Pancreas (tissue), 10 donors: ENCODE results near the gene COX4I1. TPM values are rescaled to one million over a fixed set of nuclear protein-coding genes. Genes with fewer than 3 reads are reported as not detected.
A peak's percentile ranks its signal among the peaks of the same experiment; 100 is the strongest.

ENCODE experiments used
- ATAC-seq, 4 donors: fragments of 200-7000 bp; cut with Tn5 transposase; one replicate each; pipeline versions ENCODE4 v1.8.0 to v1.9.1; 2020; ENCODE audit warnings: mild to moderate bottlenecking in 4 of 4, moderate library complexity in 4 of 4
- DNase-seq, 6 donors: peaks; one replicate each; pipeline ENCODE4 v3.0.0-alpha.2; 2020
- FAIRE-seq: peaks from 2 replicates; lab custom pipeline; 2012; peaks lifted over from hg19 to GRCh38; lab: Jason Lieb, UNC
- H3K27ac ChIP-seq, 4 donors: fragments of 200-600 bp; sonication (generic); 1 replicate in 3 of 4; 2 replicates in 1 of 4; pipeline versions ENCODE4 v1.5.0 to v1.8.0; 2020
- H3K27me3 ChIP-seq, 4 donors: fragments of 200-600 bp; one replicate each; pipeline ENCODE4 v1.8.0; 2021
- H3K36me3 ChIP-seq, 3 donors: fragments of 200-600 bp; sonication (generic) in 1 of 3; one replicate each; pipeline versions ENCODE4 v1.5.0 to v1.8.0; 2020 to 2021
- H3K4me1 ChIP-seq, 3 donors: fragments of 200-600 bp; one replicate each; pipeline ENCODE4 v1.8.0; 2021
- H3K4me3 ChIP-seq, 4 donors: fragments of 200-600 bp; sonication (generic) in 2 of 4; one replicate each; pipeline versions ENCODE4 v1.5.0 to v1.8.0; 2020 to 2021
- H3K9me3 ChIP-seq, 4 donors: fragments of 200-600 bp; one replicate each; pipeline ENCODE4 v1.8.0; 2021
- WGBS, 2 donors: extraction: QIAGEN DNeasy Blood & Tissue Kit; methylation state at CpG; one replicate each; pipeline ENCODE4 v1.1.7; 2013; 5-methylcytosine and 5-hydroxymethylcytosine counted together
- intact Hi-C, 3 donors: fragments of 100-400 bp; cut with DNase I; formaldehyde crosslinking; loops; one replicate each; pipeline versions ENCODE4 v1.11.1 to v1.14.2; 2022
- polyA plus RNA-seq, 2 donors: library from polyadenylated mRNA; stranded (reverse); fragments of 200-250 nt; gene quantifications; one replicate each; pipeline ENCODE4 v1.2.3, GENCODE V29; 2013
- total RNA-seq, 6 donors: library from RNA; stranded (reverse); fragmentation: NEBNext Ultra II Directional in 4 of 6; extraction: Animal tissue kit (Norgen Biotek cat#: 25700) in 4 of 6; gene quantifications; one replicate each; pipeline versions ENCODE4 v1.2.1 to v1.2.4, GENCODE V29; 2021 to 2023
- TF ChIP-seq, protein P1 (sequence below), 4 donors: fragments of 200-600 bp; sonication (generic) in 3 of 4; IDR thresholded peaks; one replicate each; pipeline versions ENCODE4 v1.5.0 to v1.8.0; 2021; ENCODE audit warnings: antibody characterized with exemption in 4 of 4
- donor health status: healthy with polysubstance abuse.
- donor health status: DM: no; HTN: no; CAD: no; lungs with moderate emphysema.
- donor health status: DM: no; HTN: no; CAD: no.
- donor health status: control.
- donor health status: control.
- donor health status: Bipolar disorder and iron deficiency.
- donor health status: DM: yes; HTN: yes; CAD: no.
- donor health status: DM: no; HTN: no; CAD: no.
- donor health status: DM: no; HTN: no; CAD: no.
- donor health status: DM: yes; HTN: yes; CAD: no.

The COX4I1 gene
- total and polyA plus RNA-seq, 8 donors: 198 to 510 (median 260) TPM

DNA sequence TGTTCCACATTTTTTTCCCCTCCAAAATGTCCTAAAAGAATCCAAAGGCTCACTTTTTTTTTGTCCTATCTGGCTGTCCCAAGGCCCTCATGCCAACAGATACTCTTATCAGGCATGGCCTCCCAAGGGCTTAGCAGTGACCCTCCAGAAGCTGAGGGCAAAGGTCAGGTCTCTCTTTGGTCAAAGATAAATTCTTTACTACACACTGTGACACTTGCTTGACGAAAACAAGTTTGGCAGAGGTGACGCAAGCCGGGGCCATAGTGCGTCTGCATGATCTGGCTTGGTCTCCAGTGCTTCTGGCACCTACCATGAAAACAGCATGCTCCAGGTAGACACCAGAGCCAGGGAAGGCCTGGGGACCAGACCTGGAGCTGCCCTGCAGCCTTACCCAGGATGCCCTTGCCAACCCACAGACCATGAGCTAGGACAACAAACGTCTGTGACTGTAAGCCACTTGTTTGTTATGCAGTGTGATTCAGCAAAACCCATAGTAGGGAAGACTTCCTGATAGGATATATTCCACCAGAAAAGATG, 50.9 kb downstream of the COX4I1 start:
- 41 to 48% methylated on average over 5 of the region's 5 CpGs for WGBS, 2 donors
- intact Hi-C loops: no loop called here
- peaks cover 0 to 13% (median 0%) of the 10 kb centered on the region in 4 donors for H3K27me3 ChIP-seq
- H3K4me3 ChIP-seq: no peak overlapping the region
- FAIRE-seq (no peak), DNase-seq (no peak), ATAC-seq (no peak)
- H3K27ac ChIP-seq: no peak overlapping the region
- no peaks in the 10 kb centered on the region for H3K9me3 ChIP-seq
- no peaks in the 10 kb centered on the region for H3K4me1 ChIP-seq
- TF ChIP-seq, protein P1, sequence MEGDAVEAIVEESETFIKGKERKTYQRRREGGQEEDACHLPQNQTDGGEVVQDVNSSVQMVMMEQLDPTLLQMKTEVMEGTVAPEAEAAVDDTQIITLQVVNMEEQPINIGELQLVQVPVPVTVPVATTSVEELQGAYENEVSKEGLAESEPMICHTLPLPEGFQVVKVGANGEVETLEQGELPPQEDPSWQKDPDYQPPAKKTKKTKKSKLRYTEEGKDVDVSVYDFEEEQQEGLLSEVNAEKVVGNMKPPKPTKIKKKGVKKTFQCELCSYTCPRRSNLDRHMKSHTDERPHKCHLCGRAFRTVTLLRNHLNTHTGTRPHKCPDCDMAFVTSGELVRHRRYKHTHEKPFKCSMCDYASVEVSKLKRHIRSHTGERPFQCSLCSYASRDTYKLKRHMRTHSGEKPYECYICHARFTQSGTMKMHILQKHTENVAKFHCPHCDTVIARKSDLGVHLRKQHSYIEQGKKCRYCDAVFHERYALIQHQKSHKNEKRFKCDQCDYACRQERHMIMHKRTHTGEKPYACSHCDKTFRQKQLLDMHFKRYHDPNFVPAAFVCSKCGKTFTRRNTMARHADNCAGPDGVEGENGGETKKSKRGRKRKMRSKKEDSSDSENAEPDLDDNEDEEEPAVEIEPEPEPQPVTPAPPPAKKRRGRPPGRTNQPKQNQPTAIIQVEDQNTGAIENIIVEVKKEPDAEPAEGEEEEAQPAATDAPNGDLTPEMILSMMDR (IDR thresholded peaks at IDR 0.05): no peak
- no peaks in the 10 kb centered on the region for H3K36me3 ChIP-seq

DNA sequence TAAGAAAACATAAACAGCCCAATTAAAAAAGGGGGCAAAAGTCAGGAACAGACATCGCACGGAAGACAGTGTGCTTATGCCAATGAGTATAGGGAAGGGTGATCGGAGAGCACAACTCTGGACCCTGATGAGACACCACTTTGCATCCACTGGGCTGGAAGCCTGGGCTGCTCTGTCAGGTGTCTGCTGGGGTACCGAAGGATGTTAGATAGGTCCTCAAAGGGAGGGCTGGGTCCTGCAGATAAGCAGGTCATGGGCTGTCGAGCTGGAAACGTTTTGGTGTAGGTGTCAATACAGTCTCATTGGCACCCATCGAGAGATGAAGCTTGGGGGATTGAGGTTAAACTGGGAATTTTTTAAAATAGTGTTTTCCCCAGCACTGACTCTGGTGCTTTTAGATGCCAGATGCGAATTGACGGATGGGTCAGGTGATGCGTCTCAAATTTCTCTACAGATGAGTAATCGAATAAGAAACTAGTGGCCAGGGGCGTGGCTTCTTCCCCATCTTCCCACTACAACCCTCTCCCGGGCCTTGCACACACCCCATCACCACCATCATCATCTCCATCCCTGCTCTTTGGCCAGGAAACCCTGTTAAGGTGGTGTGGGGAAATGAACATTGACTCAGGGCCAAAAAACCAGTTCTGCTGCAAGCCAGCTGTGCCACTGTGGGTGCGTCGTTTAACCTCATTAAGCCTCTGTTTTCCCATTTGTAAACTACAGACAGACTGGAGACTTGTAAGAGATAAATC, 51.7 kb downstream of the COX4I1 start:
- TF ChIP-seq, protein P1 (IDR thresholded peaks at IDR 0.05): no peak
- ATAC-seq: no peak
- FAIRE-seq: no peak
- no peaks in the 10 kb centered on the region for H3K4me1 ChIP-seq
- intact Hi-C loops: no loop called here
- H3K27me3 ChIP-seq: peaks cover 0 to 10% (median 0%) of the 10 kb centered on the region in 4 donors
- H3K4me3 ChIP-seq: no peak overlapping the region
- 63 to 70% methylated on average over 15 of the region's 15 CpGs for WGBS, 2 donors
- H3K27ac ChIP-seq: no peak overlapping the region
- DNase-seq: no peak
- H3K36me3 ChIP-seq: no peaks in the 10 kb centered on the region
- no peaks in the 10 kb centered on the region for H3K9me3 ChIP-seq

DNA sequence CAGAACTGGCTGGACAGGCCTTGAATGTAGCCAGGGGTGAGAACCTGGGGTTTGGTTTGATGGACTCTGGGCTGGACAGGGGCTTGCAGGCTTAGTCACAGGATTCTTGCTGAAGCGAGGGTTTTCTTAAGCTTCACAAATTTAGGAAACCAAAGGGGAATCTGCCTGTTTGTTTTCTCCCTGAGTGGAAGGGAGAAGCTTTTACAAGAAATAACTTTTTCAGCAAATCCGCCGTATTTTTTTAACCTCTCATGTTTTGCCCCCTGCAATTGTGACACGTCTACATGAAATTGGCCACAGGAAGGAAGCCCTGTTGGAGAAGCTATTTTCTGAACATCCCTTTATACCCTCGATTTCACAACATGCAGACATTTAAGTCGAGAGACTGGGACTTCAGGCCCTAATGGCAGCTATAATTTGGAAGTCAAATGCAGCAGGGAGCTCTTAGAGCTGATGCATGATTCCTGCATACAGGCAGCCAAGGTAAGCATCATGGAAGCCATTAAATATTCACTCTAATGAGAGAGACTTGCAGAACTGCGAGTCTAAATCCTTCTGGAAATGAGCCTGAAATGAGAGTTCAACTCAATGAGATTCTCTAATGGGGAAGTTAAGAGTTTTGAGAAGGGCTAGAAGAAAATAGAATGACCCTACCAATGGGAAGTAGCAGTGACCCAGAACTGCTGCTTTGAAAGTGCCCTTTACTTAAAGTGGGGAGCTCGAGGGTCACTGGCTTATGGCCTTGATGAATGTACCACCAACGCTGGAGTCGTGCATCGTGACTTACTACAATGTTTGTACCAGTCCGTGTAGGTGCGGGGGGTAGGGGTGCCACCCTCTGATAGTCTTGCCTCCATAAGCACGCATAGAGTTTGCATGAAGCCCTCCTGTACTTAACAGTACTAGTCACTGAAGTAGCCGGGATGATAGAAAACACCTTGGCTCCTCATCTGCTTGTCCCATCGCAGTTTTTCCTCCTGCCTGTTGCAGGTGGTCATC, 54.4 kb downstream of the COX4I1 start:
- peak in 2 of 6 donors; percentile 1 to 18 for DNase-seq
- FAIRE-seq: no peak
- TF ChIP-seq, protein P1 (IDR thresholded peaks at IDR 0.05): no peak
- Histone ChIP-seq H3K4me3 (no peak overlapping the region), H3K9me3 (no peaks in the 10 kb centered on the region), H3K27me3 (no peaks in the 10 kb centered on the region), H3K27ac (peak overlapping the region in 1 of 4 donors; percentile 8), H3K4me1 (no peaks in the 10 kb centered on the region), H3K36me3 (no peaks in the 10 kb centered on the region)
- 62 to 69% methylated on average over 16 of the region's 16 CpGs for WGBS, 2 donors
- ATAC-seq: peak in 2 of 4 donors; percentile 44 to 65
- intact Hi-C loops: no loop called here

DNA sequence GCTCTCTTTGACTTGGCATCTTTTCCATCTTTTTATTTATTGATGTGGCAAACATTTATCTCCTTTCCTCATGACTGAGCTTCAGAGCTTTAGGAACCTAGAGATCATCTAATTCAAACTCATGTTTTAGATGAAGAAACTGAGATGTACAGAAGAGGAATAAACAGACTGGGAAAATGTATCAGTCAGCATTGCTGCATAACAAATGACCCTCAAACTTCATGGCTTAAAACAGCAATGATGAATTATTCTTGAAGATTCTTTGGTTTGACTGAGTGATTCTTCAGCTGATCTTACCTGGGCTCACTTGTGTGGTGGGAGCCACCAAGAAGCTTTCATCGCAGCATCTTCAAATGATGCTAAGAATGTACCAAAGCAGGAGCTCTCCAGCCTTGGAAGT, 55.4 kb downstream of the COX4I1 start:
- Histone ChIP-seq H3K36me3 (no peaks in the 10 kb centered on the region), H3K4me1 (no peaks in the 10 kb centered on the region), H3K4me3 (no peak overlapping the region), H3K27ac (no peak overlapping the region), H3K9me3 (no peaks in the 10 kb centered on the region), H3K27me3 (no peaks in the 10 kb centered on the region)
- TF ChIP-seq, protein P1 (IDR thresholded peaks at IDR 0.05): no peak
- DNase-seq (no peak), FAIRE-seq (no peak), ATAC-seq (no peak)
- 97 to 100% methylated on average over 1 of the region's 1 CpG for WGBS, 2 donors
- intact Hi-C loops: no loop called here
